Peyer's patch (tissue), 4 donors: ENCODE data around the gene FLT3LG.
A peak's percentile ranks its signal among the peaks of the same experiment; 100 is the strongest.

Experiments used
- CTCF ChIP-seq, 6 experiments: fragments of 450-650 bp in 4 of 6; fragments of 200-600 bp in 2 of 6; sonication (generic) in 1 of 6; IDR thresholded peaks; one replicate each; pipeline ENCODE4 v1.5.1; 2017 to 2019; ENCODE audit warnings: antibody characterized with exemption in 6 of 6, mild to moderate bottlenecking in 3 of 6, moderate library complexity in 1 of 6
- POLR2A ChIP-seq, 2 donors: fragments of 450-650 bp; IDR thresholded peaks; one replicate each; pipeline ENCODE4 v1.5.1; 2017; ENCODE audit warnings: antibody characterized with exemption in 2 of 2, mild to moderate bottlenecking in 2 of 2, moderate library complexity in 2 of 2

GRCh38 chr19:49515767-49516166, 41.8 kb downstream of the FLT3LG start:
- no peak for TF ChIP-seq CTCF (IDR thresholded peaks at IDR 0.05)
- peak in 1 of 2 donors; percentile 11 for TF ChIP-seq POLR2A (IDR thresholded peaks at IDR 0.05)
